HepG2 (cell line): ENCODE results near the gene STYXL1. TPM values are rescaled to one million over a fixed set of nuclear protein-coding genes. Genes with fewer than 3 reads are reported as not detected.

Experiments used
- AHR ChIP-seq: IDR thresholded peaks from 2 replicates; pipeline ENCODE4 v1.6.1; 2018; ENCODE audit warnings: missing genetic modification reagents, missing compliant biosample characterization
- ATF7 ChIP-seq, 2 experiments: fragments of 450-650 bp in 1 of 2; sonication (generic) in 1 of 2; formaldehyde crosslinking in 1 of 2; IDR thresholded peaks; 2 replicates each; pipeline versions ENCODE4 v1.4.0 to v1.6.1; 2016 to 2020; ENCODE audit warnings: antibody characterized with exemption in 1 of 2, mild to moderate bottlenecking in 1 of 2, missing genetic modification reagents in 1 of 2
- DDIT3 ChIP-seq: sonication (generic); formaldehyde crosslinking; IDR thresholded peaks from 2 replicates; pipeline ENCODE4 v1.4.0; 2020; ENCODE audit warnings: mild to moderate bottlenecking, missing genetic modification reagents
- DMTF1 ChIP-seq: sonication (generic); formaldehyde crosslinking; IDR thresholded peaks from 2 replicates; pipeline ENCODE4 v1.4.0; 2020; ENCODE audit warnings: mild to moderate bottlenecking, missing genetic modification reagents
- GPN1 ChIP-seq: sonication (generic); formaldehyde crosslinking; IDR thresholded peaks from 2 replicates; pipeline ENCODE4 v1.5.1; 2020; ENCODE audit warnings: missing genetic modification reagents, borderline replicate concordance
- HDAC1 ChIP-seq: sonication (generic); formaldehyde crosslinking; IDR thresholded peaks from 2 replicates; pipeline ENCODE4 v1.5.1; 2020; ENCODE audit warnings: mild to moderate bottlenecking, missing genetic modification reagents
- HOXA7 ChIP-seq: sonication (generic); formaldehyde crosslinking; IDR thresholded peaks from 2 replicates; pipeline ENCODE4 v1.8.1; 2022; ENCODE audit warnings: mild to moderate bottlenecking, missing genetic modification reagents, moderate library complexity
- NFKBIZ ChIP-seq: IDR thresholded peaks from 2 replicates; pipeline ENCODE4 v1.6.1; 2018; ENCODE audit warnings: missing genetic modification reagents, missing compliant biosample characterization
- NONO ChIP-seq, 2 experiments: fragments of 450-650 bp in 1 of 2; sonication (generic) in 1 of 2; formaldehyde crosslinking in 1 of 2; IDR thresholded peaks in 1 of 2; conservative IDR thresholded peaks in 1 of 2; 2 replicates each; pipeline versions ENCODE4 v1.6.1 to v1.8.0; 2017 to 2022; ENCODE audit warnings: mild to moderate bottlenecking in 1 of 2, missing genetic modification reagents in 1 of 2, moderate library complexity in 1 of 2
- PHB2 ChIP-seq: fragments of 450-650 bp; IDR thresholded peaks from 2 replicates; pipeline ENCODE4 v1.6.1; 2018; ENCODE audit not compliant: partially characterized antibody
- SIX4 ChIP-seq: sonication (generic); formaldehyde crosslinking; IDR thresholded peaks from 2 replicates; pipeline ENCODE4 v1.4.0; 2020; ENCODE audit warnings: missing genetic modification reagents
- SMAD1 ChIP-seq: sonication (generic); formaldehyde crosslinking; IDR thresholded peaks from 2 replicates; pipeline ENCODE4 v1.4.0; 2020; ENCODE audit warnings: missing genetic modification reagents, low read depth, mild to moderate bottlenecking, borderline replicate concordance
- SMC3 ChIP-seq: IDR thresholded peaks from 2 replicates; pipeline ENCODE4 v1.6.1; 2011; ENCODE audit warnings: low read length, improper control_type of control experiment
- ZNF274 ChIP-seq: sonication (generic); formaldehyde crosslinking; IDR thresholded peaks from 2 replicates; pipeline ENCODE4 v1.5.1; 2020; ENCODE audit warnings: mild to moderate bottlenecking, missing genetic modification reagents
- ZNF501 ChIP-seq: sonication (generic); formaldehyde crosslinking; IDR thresholded peaks from 2 replicates; pipeline ENCODE4 v1.5.1; 2020; ENCODE audit warnings: mild to moderate bottlenecking, moderate library complexity, missing genetic modification reagents
- ZNF503 ChIP-seq: sonication (generic); formaldehyde crosslinking; IDR thresholded peaks from 2 replicates; pipeline ENCODE4 v1.4.0; 2020; ENCODE audit warnings: missing genetic modification reagents
- ZNF546 ChIP-seq: sonication (generic); formaldehyde crosslinking; conservative IDR thresholded peaks from 2 replicates; pipeline ENCODE4 v1.8.1; 2023; ENCODE audit warnings: mild to moderate bottlenecking, missing genetic modification reagents
- ZNF550 ChIP-seq: sonication (generic); formaldehyde crosslinking; IDR thresholded peaks from 2 replicates; pipeline ENCODE4 v1.4.0; 2020; ENCODE audit warnings: mild to moderate bottlenecking, missing genetic modification reagents, borderline replicate concordance
- polyA plus RNA-seq, 8 experiments: library from polyadenylated mRNA; depleted of rRNA in 3 of 8; stranded (reverse) in 7 of 8; unstranded in 1 of 8; fragments of >200 nt; fragmentation: Illumina TruSeq in 4 of 8; extraction: Trizol in 4 of 8; gene quantifications; 2 replicates each; pipeline versions ENCODE4 v1.2.1 to v1.2.3, GENCODE V29; 2011 to 2016; ENCODE audit warnings: low read depth in 4 of 8, missing spikeins in 1 of 8, mixed read lengths in 1 of 8; ENCODE audit not compliant: insufficient read depth in 1 of 8
- total RNA-seq, 5 experiments: library from RNA; depleted of rRNA; stranded (reverse); fragments of >200 nt; fragmentation: Illumina TruSeq; extraction: Trizol; gene quantifications; 2 replicates each; pipeline ENCODE4 v1.2.3, GENCODE V29; 2016; ENCODE audit warnings: low read depth in 1 of 5
- TF ChIP-seq, protein P1 (sequence below): IDR thresholded peaks from 2 replicates; pipeline ENCODE4 v1.6.1; 2016; ENCODE audit warnings: low read depth, missing genetic modification reagents, missing compliant biosample characterization

Gene STYXL1
- total and polyA plus RNA-seq, 2 of the 13 experiments (the other 11 are each of a cell fraction or from before 2014, with no cell fraction given) = 23.9 to 38.3 TPM

DNA sequence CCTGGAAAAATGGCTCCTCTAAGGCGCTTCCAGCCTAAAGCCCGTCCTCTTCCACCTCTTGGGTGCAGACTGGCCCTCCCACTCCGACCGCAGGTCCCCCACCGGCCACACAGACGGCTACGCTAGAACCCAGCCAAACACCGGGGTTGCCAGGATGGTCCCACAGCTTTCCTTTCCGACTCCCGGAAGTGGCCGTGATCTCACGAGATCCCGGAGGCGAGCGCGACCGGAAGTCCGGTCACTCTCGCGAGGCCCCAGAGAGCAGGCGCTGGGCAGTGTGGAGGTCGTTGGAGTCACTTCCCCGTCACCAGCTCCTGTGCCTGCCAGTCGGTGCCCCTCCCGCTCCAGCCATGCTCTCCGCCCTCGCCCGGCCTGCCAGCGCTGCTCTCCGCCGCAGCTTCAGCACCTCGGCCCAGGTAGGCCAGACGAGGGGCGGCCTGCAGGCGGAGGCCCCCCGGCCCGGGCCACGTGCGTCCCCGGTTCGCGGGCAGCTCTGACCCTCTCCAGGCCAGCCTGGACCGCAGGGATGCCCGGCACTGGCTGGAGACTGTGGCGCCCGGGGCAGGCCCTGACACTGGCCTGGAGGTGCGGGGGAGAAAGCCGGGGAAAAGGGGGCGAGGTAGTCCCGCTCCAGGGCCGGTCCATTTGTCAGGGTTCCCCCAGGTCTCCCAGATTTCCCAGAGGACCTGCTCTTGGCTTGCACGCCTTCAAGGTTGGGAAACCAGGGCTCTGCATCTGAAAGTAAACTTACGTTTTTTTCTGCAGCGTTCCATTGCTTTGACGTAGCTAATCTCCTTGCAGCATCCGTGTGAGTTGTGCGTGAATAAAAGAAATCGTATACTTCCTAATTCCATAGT, at the start of gene STYXL1, which contains the start of gene MDH2 (continued):
- TF ChIP-seq DMTF1 (CRISPR knock-in tag) (no peak), ZNF503 (CRISPR knock-in tag) (peak; percentile 60; the same call in 1 of the 2 replicates), ATF7 (IDR thresholded peaks at IDR 0.05) (no peak), ATF7 (CRISPR knock-in tag; IDR thresholded peaks at IDR 0.05) (no peak), GPN1 (CRISPR knock-in tag) (no peak), ZNF546 (CRISPR knock-in tag) (no peak; the same call in 1 of the 2 replicates), DDIT3 (CRISPR knock-in tag) (no peak), AHR (CRISPR knock-in tag) (peak; percentile 50; the same call in 1 of the 2 replicates), ZNF501 (CRISPR knock-in tag) (peak; percentile 87), ZNF274 (CRISPR knock-in tag) (peak; percentile 90), PHB2 (no peak), ZNF550 (no peak), NFKBIZ (CRISPR knock-in tag) (0 out of 2 replicates have a peak, but pooled peaks have one; percentile 58), SMC3 (no peak), HOXA7 (CRISPR knock-in tag) (no peak), HDAC1 (CRISPR knock-in tag) (peak; percentile 97), NONO (IDR thresholded peaks at IDR 0.05) (no peak), NONO (CRISPR knock-in tag; conservative IDR thresholded peaks at IDR 0.05) (peak; percentile 66; the same call in 1 of the 2 replicates), SMAD1 (CRISPR knock-in tag) (no peak; the same call in 1 of the 2 replicates), SIX4 (CRISPR knock-in tag) (peak; percentile 47)
- TF ChIP-seq, protein P1, sequence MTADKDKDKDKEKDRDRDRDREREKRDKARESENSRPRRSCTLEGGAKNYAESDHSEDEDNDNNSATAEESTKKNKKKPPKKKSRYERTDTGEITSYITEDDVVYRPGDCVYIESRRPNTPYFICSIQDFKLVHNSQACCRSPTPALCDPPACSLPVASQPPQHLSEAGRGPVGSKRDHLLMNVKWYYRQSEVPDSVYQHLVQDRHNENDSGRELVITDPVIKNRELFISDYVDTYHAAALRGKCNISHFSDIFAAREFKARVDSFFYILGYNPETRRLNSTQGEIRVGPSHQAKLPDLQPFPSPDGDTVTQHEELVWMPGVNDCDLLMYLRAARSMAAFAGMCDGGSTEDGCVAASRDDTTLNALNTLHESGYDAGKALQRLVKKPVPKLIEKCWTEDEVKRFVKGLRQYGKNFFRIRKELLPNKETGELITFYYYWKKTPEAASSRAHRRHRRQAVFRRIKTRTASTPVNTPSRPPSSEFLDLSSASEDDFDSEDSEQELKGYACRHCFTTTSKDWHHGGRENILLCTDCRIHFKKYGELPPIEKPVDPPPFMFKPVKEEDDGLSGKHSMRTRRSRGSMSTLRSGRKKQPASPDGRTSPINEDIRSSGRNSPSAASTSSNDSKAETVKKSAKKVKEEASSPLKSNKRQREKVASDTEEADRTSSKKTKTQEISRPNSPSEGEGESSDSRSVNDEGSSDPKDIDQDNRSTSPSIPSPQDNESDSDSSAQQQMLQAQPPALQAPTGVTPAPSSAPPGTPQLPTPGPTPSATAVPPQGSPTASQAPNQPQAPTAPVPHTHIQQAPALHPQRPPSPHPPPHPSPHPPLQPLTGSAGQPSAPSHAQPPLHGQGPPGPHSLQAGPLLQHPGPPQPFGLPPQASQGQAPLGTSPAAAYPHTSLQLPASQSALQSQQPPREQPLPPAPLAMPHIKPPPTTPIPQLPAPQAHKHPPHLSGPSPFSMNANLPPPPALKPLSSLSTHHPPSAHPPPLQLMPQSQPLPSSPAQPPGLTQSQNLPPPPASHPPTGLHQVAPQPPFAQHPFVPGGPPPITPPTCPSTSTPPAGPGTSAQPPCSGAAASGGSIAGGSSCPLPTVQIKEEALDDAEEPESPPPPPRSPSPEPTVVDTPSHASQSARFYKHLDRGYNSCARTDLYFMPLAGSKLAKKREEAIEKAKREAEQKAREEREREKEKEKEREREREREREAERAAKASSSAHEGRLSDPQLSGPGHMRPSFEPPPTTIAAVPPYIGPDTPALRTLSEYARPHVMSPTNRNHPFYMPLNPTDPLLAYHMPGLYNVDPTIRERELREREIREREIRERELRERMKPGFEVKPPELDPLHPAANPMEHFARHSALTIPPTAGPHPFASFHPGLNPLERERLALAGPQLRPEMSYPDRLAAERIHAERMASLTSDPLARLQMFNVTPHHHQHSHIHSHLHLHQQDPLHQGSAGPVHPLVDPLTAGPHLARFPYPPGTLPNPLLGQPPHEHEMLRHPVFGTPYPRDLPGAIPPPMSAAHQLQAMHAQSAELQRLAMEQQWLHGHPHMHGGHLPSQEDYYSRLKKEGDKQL (CRISPR knock-in tag) = no peak
